ENCODE results near the gene MTRR. TPM values are rescaled to one million over a fixed set of nuclear protein-coding genes. Genes with fewer than 3 reads are reported as not detected.
A peak's percentile ranks its signal among the peaks of the same experiment; 100 is the strongest.

The MTRR gene
- total and polyA plus RNA-seq, 3 donors from 2014 or later: 56.3 to 82.6 (median 71.4) TPM

GRCh38 chr5:7888901-7889300, 20.0 kb downstream of the MTRR start:
- Histone ChIP-seq H3K27ac (no peak overlapping the region), H3K9me3 (no peaks in the 10 kb centered on the region), H3K36me3 (ENCODE audit: low read depth, missing control alignments) (no peaks in the 10 kb centered on the region), H3K27me3 (no peaks in the 10 kb centered on the region), H3K4me3 (no peak overlapping the region), H3K4me1 (no peaks in the 10 kb centered on the region)
- DNase-seq: no peak
- 95 to 96% methylated on average over 9 of the region's 9 CpGs for WGBS, 2 donors
- no peak for TF ChIP-seq CTCF (IDR thresholded peaks at IDR 0.05)
- TF ChIP-seq POLR2A (IDR thresholded peaks at IDR 0.05): no peak
- intact Hi-C loops (cut with DNase I; ENCODE audit: low total_unique reads): no loop called here

- Histone ChIP-seq H3K36me3 (ENCODE audit: low read depth, missing control alignments) (no peaks in the 10 kb centered on the region), H3K27me3 (no peaks in the 10 kb centered on the region), H3K4me1 (no peaks in the 10 kb centered on the region), H3K9me3 (no peaks in the 10 kb centered on the region), H3K27ac (no peak overlapping the region), H3K4me3 (no peak overlapping the region)
- no peak for TF ChIP-seq POLR2A (IDR thresholded peaks at IDR 0.05)
- no peak for TF ChIP-seq CTCF (IDR thresholded peaks at IDR 0.05)
- no peak for DNase-seq
- intact Hi-C loops (cut with DNase I; ENCODE audit: low total_unique reads): no loop called here
- 88 to 95% methylated on average over 5 of the region's 5 CpGs for WGBS, 2 donors
Observed at GRCh38 chr5:7894439-7894838, 25.5 kb downstream of the MTRR start.

- no peak overlapping the region for H3K27ac ChIP-seq
- no peaks in the 10 kb centered on the region for H3K4me1 ChIP-seq
- TF ChIP-seq CTCF (IDR thresholded peaks at IDR 0.05) (no peak), POLR2A (IDR thresholded peaks at IDR 0.05) (no peak)
- no peak for DNase-seq
- WGBS, 2 donors: 80% methylated on average over 2 of the region's 2 CpGs
- H3K36me3 ChIP-seq (ENCODE audit: low read depth, missing control alignments): no peaks in the 10 kb centered on the region
- no peaks in the 10 kb centered on the region for H3K27me3 ChIP-seq
- intact Hi-C loops (cut with DNase I; ENCODE audit: low total_unique reads): no loop called here
- H3K4me3 ChIP-seq: no peak overlapping the region
- H3K9me3 ChIP-seq: no peaks in the 10 kb centered on the region
Observed at GRCh38 chr5:7894860-7895259, 25.9 kb downstream of the MTRR start.

- peak; percentile 45 for DNase-seq
- H3K27me3 ChIP-seq: no peaks in the 10 kb centered on the region
- H3K9me3 ChIP-seq: no peaks in the 10 kb centered on the region
- 60 to 67% methylated on average over 5 of the region's 5 CpGs for WGBS, 2 donors
- H3K27ac ChIP-seq: no peak overlapping the region
- no peaks in the 10 kb centered on the region for H3K4me1 ChIP-seq
- H3K36me3 ChIP-seq (ENCODE audit: low read depth, missing control alignments): no peaks in the 10 kb centered on the region
- intact Hi-C loops (cut with DNase I; ENCODE audit: low total_unique reads): no loop called here
- no peak for TF ChIP-seq POLR2A (IDR thresholded peaks at IDR 0.05)
- peak in 1 of 3 experiments; percentile 16 for TF ChIP-seq CTCF (IDR thresholded peaks at IDR 0.05)
- H3K4me3 ChIP-seq: no peak overlapping the region
Observed at GRCh38 chr5:7897014-7897600, 28.2 kb downstream of the MTRR start.

GRCh38 chr5:7902201-7902600, 33.3 kb downstream of the MTRR start:
- H3K9me3 ChIP-seq: no peaks in the 10 kb centered on the region
- H3K36me3 ChIP-seq (ENCODE audit: low read depth, missing control alignments): no peaks in the 10 kb centered on the region
- H3K4me1 ChIP-seq: no peaks in the 10 kb centered on the region
- intact Hi-C loops (cut with DNase I; ENCODE audit: low total_unique reads): no loop called here
- H3K27ac ChIP-seq: no peak overlapping the region
- TF ChIP-seq POLR2A (IDR thresholded peaks at IDR 0.05): no peak
- no peak for TF ChIP-seq CTCF (IDR thresholded peaks at IDR 0.05)
- no peak for DNase-seq
- no peak overlapping the region for H3K4me3 ChIP-seq
- no peaks in the 10 kb centered on the region for H3K27me3 ChIP-seq
- 55 to 90% methylated on average over 3 of the region's 3 CpGs for WGBS, 2 donors
